ENCODE data around the gene ASS1. TPM values are rescaled to one million over a fixed set of nuclear protein-coding genes. Genes with fewer than 3 reads are reported as not detected.

Gene ASS1
- total and polyA plus RNA-seq, 5 donors, result 37.6 to 88.3 (median 60.4) TPM

GRCh38 chr9:130447193-130447816 lies 2.5 kb downstream of the ASS1 start:
- Histone ChIP-seq H3K4me3 (ENCODE audit: low read length) (no peak overlapping the region), H3K9me3 (ENCODE audit: control insufficient read depth, low read length) (no peaks in the 10 kb centered on the region), H3K27ac (ENCODE audit: low read length) (peak overlapping the region; percentile 49), H3K4me1 (ENCODE audit: control insufficient read depth, insufficient read depth, low read length) (peaks cover 20% of the 10 kb centered on the region), H3K27me3 (ENCODE audit: control insufficient read depth, insufficient read depth) (no peaks in the 10 kb centered on the region)
- ATAC-seq (no peak), DNase-seq (peak in 2 of 3 donors; percentile 46 to 51)
- intact Hi-C loops (cut with DNase I), result no loop called here
- 84% methylated on average over 12 of the region's 12 CpGs for WGBS

- Histone ChIP-seq H3K27me3 (ENCODE audit: control insufficient read depth, insufficient read depth) (no peaks in the 10 kb centered on the region), H3K4me3 (ENCODE audit: low read length) (no peak overlapping the region), H3K27ac (ENCODE audit: low read length) (no peak overlapping the region), H3K9me3 (ENCODE audit: control insufficient read depth, low read length) (no peaks in the 10 kb centered on the region), H3K4me1 (ENCODE audit: control insufficient read depth, insufficient read depth, low read length) (peaks cover 25% of the 10 kb centered on the region)
- DNase-seq (peak in 2 of 3 donors; percentile 24 to 47), ATAC-seq (no peak)
- intact Hi-C loops (cut with DNase I), result no loop called here
- 73% methylated on average over 12 of the region's 12 CpGs for WGBS
These were observed 3.4 kb downstream of the ASS1 start for GRCh38 chr9:130448035-130448624.

GRCh38 chr9:130448771-130449603 lies 4.2 kb downstream of the ASS1 start:
- H3K27ac ChIP-seq (ENCODE audit: low read length), result no peak overlapping the region
- H3K4me1 ChIP-seq (ENCODE audit: control insufficient read depth, insufficient read depth, low read length), result peaks cover 32% of the 10 kb centered on the region
- intact Hi-C loops (cut with DNase I), result no loop called here
- DNase-seq, result peak in 2 of 3 donors; percentile 29 to 35
- 95% methylated on average over 10 of the region's 10 CpGs for WGBS
- no peak for ATAC-seq
- H3K9me3 ChIP-seq (ENCODE audit: control insufficient read depth, low read length), result no peaks in the 10 kb centered on the region
- no peaks in the 10 kb centered on the region for H3K27me3 ChIP-seq (ENCODE audit: control insufficient read depth, insufficient read depth)
- H3K4me3 ChIP-seq (ENCODE audit: low read length), result no peak overlapping the region

- ATAC-seq (no peak), DNase-seq (peak in 2 of 3 donors; percentile 37 to 43)
- Histone ChIP-seq H3K9me3 (ENCODE audit: control insufficient read depth, low read length) (no peaks in the 10 kb centered on the region), H3K4me1 (ENCODE audit: control insufficient read depth, insufficient read depth, low read length) (peaks cover 32% of the 10 kb centered on the region), H3K27ac (ENCODE audit: low read length) (peak overlapping the region; percentile 13), H3K4me3 (ENCODE audit: low read length) (no peak overlapping the region), H3K27me3 (ENCODE audit: control insufficient read depth, insufficient read depth) (no peaks in the 10 kb centered on the region)
- 75% methylated on average over 15 of the region's 15 CpGs for WGBS
- intact Hi-C loops (cut with DNase I), result loop anchor here in 1 of 4 donors (10.0 kb wide), 1 partner anchor 124 kb away; the partner anchor contains the start of gene FUBP3
These were observed 5.7 kb downstream of the ASS1 start for GRCh38 chr9:130450344-130451003.

GRCh38 chr9:130451004-130451390 lies 6.2 kb downstream of the ASS1 start:
- H3K27me3 ChIP-seq (ENCODE audit: control insufficient read depth, insufficient read depth), result no peaks in the 10 kb centered on the region

GRCh38 chr9:130451509-130452388 lies 7.0 kb downstream of the ASS1 start:
- WGBS, result 26% methylated on average over 23 of the region's 23 CpGs
- peaks cover 32% of the 10 kb centered on the region for H3K4me1 ChIP-seq (ENCODE audit: control insufficient read depth, insufficient read depth, low read length)
- intact Hi-C loops (cut with DNase I), result loop anchor here in 1 of 4 donors (10.0 kb wide), 1 partner anchor 123 kb away; the partner anchor contains the start of gene FUBP3
- DNase-seq (peak; percentile 92 to 95 (median 94)), ATAC-seq (peak; percentile 78 to 82)
- no peak overlapping the region for H3K4me3 ChIP-seq (ENCODE audit: low read length)
- H3K27me3 ChIP-seq (ENCODE audit: control insufficient read depth, insufficient read depth), result no peaks in the 10 kb centered on the region
- H3K9me3 ChIP-seq (ENCODE audit: control insufficient read depth, low read length), result no peaks in the 10 kb centered on the region
- H3K27ac ChIP-seq (ENCODE audit: low read length), result peak overlapping the region; percentile 77

More at GRCh38 chr9:130451004-130451390, 6.2 kb downstream of the ASS1 start:
- peak overlapping the region; percentile 77 for H3K27ac ChIP-seq (ENCODE audit: low read length)
- peaks cover 32% of the 10 kb centered on the region for H3K4me1 ChIP-seq (ENCODE audit: control insufficient read depth, insufficient read depth, low read length)
- DNase-seq (peak; percentile 43 to 70 (median 69)), ATAC-seq (peak; percentile 1 to 34)
- 60% methylated on average over 14 of the region's 14 CpGs for WGBS
- H3K9me3 ChIP-seq (ENCODE audit: control insufficient read depth, low read length), result no peaks in the 10 kb centered on the region
- intact Hi-C loops (cut with DNase I), result loop anchor here in 1 of 4 donors (10.0 kb wide), 1 partner anchor 124 kb away; the partner anchor contains the start of gene FUBP3
- no peak overlapping the region for H3K4me3 ChIP-seq (ENCODE audit: low read length)

GRCh38 chr9:130452835-130453234 lies 8.1 kb downstream of the ASS1 start:
- peak in 2 of 3 donors; percentile 4 to 35 for DNase-seq
- Histone ChIP-seq H3K4me3 (ENCODE audit: low read length) (no peak overlapping the region), H3K27me3 (ENCODE audit: control insufficient read depth, insufficient read depth) (no peaks in the 10 kb centered on the region), H3K27ac (ENCODE audit: low read length) (no peak overlapping the region), H3K9me3 (ENCODE audit: control insufficient read depth, low read length) (no peaks in the 10 kb centered on the region), H3K4me1 (ENCODE audit: control insufficient read depth, insufficient read depth, low read length) (peaks cover 25% of the 10 kb centered on the region)
- intact Hi-C loops (cut with DNase I), result loop anchor here in 1 of 4 donors (10.0 kb wide), 1 partner anchor 122 kb away; the partner anchor contains the start of gene FUBP3
- no peak for ATAC-seq
- 95% methylated on average over 4 of the region's 4 CpGs for WGBS

- H3K27ac ChIP-seq (ENCODE audit: low read length), result no peak overlapping the region
- peaks cover 25% of the 10 kb centered on the region for H3K4me1 ChIP-seq (ENCODE audit: control insufficient read depth, insufficient read depth, low read length)
- peak in 1 of 2 donors; percentile 8 for ATAC-seq
- H3K4me3 ChIP-seq (ENCODE audit: low read length), result no peak overlapping the region
- WGBS, result 38% methylated on average over 7 of the region's 7 CpGs
- no peaks in the 10 kb centered on the region for H3K9me3 ChIP-seq (ENCODE audit: control insufficient read depth, low read length)
- H3K27me3 ChIP-seq (ENCODE audit: control insufficient read depth, insufficient read depth), result no peaks in the 10 kb centered on the region
- DNase-seq, result peak; percentile 66 to 79 (median 76)
- intact Hi-C loops (cut with DNase I), result loop anchor here in 1 of 4 donors (10.0 kb wide), 1 partner anchor 121 kb away; the partner anchor contains the start of gene FUBP3
These were observed 8.7 kb downstream of the ASS1 start for GRCh38 chr9:130453487-130453886.

GRCh38 chr9:130454096-130454811 lies 9.5 kb downstream of the ASS1 start:
- intact Hi-C loops (cut with DNase I), result loop anchor here in 1 of 4 donors (10.0 kb wide), 1 partner anchor 121 kb away; the partner anchor contains the start of gene FUBP3

More at GRCh38 chr9:130454096-130454811, 9.5 kb downstream of the ASS1 start:
- WGBS, result 93% methylated on average over 10 of the region's 10 CpGs
- peak in 2 of 3 donors; percentile 32 to 44 for DNase-seq
- Histone ChIP-seq H3K4me3 (ENCODE audit: low read length) (no peak overlapping the region), H3K27ac (ENCODE audit: low read length) (no peak overlapping the region), H3K4me1 (ENCODE audit: control insufficient read depth, insufficient read depth, low read length) (peaks cover 25% of the 10 kb centered on the region), H3K27me3 (ENCODE audit: control insufficient read depth, insufficient read depth) (no peaks in the 10 kb centered on the region), H3K9me3 (ENCODE audit: control insufficient read depth, low read length) (no peaks in the 10 kb centered on the region)
- no peak for ATAC-seq
